ENCODE measurements around the gene SMNDC1.

SMNDC1 gene

DNA sequence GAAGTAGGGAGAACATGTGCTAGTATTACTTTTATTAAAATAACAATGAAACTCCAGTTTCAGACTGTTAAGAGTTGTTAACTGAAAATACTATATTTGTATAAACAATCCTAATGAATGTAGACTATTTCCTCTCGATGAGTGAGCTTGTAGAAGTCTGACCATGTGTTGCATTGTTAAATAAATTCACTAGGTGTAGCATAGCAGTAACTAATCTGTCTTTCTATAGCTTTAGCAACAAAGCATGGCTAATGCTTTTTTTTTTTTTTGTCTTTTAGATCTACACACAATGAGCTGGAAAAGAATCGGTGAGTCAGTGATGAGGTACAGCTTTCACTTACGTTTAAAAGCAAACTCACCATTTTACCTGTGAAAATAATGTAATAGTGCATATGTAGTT is 60.2 kb downstream of the SMNDC1 start:
- no peak for DNase-seq

DNA sequence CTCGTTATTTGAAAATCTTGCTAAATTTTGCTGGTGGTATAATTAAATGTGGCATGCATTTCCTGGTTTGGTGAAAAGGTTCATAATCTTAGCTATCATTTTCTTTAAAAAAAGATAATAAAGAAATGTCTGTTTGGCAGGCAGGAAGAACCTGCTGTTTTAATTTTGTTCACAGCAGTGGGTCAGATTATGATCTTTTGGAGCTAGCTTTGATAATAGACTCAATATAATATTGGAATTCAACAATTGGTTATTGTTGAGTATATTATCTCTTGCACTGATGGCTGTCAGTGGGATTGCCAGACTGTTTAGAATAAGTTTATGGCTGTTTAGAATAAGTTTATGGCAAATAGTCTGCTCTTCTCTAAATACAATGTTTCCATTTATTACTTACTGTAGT is 62.2 kb downstream of the SMNDC1 start:
- DNase-seq, result no peak

DNA sequence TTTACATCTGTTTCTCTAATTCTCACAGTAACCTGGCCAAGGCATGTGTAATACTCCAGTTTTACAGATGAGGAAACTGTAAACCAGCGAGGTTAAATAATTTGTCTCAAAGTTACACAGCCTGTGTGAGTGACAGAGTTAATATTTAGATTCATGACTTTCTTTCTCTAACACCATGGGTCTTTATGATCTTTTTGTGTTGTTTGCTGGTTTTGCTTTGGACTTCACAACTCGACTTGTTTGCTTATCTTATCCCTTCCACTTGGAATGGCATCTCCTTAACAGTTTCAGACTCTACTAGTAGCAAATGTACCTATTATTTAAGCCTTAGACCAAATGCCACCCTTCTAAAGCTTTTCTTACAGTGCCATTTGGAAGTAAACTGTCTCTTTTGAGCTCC is 62.9 kb downstream of the SMNDC1 start:
- no peak for DNase-seq

DNA sequence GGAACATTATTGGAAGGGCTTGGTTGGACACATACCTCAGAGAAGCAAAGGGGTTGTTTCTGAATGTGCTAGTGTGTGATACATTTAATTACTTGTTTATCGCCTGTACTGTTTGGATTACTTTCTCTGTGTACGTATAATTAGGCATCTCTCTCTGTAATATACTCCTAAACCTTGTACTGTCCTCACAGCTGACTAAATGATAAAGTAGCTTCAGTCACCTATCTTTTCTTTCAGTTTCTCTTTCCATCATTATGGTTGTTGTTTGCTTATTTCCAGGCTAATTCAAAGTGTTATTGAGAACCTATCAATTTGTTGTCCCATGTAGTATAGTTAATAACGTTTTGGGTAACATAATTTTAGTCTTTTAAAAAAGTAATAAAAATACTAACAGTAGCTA is 63.3 kb downstream of the SMNDC1 start:
- no peak for DNase-seq
